Neuronal stem cell (in vitro differentiated cells): ENCODE measurements around the gene RALGPS1.

Source experiments
- DNase-seq: peaks from one replicate; pipeline ENCODE4 v3.0.0-alpha.2; 2013; ENCODE audit warnings: low spot score
- H2AFZ ChIP-seq: one replicate; pipeline ENCODE4 v1.6.1; 2013; ENCODE audit warnings: mild to moderate bottlenecking, low read length, inconsistent platforms
- H2AK5ac ChIP-seq: 2 replicates; pipeline ENCODE4 v1.6.1; 2013; ENCODE audit warnings: low read depth, mild to moderate bottlenecking, inconsistent platforms, low read length, moderate library complexity, mixed read lengths
- H2BK120ac ChIP-seq: 2 replicates; pipeline ENCODE4 v1.6.1; 2013; ENCODE audit warnings: low read depth, mild to moderate bottlenecking, inconsistent platforms, low read length, moderate library complexity, mixed read lengths
- H2BK12ac ChIP-seq: one replicate; pipeline ENCODE4 v1.6.1; 2013; ENCODE audit warnings: low read length, inconsistent platforms
- H2BK15ac ChIP-seq: 2 replicates; pipeline ENCODE4 v1.6.1; 2013; ENCODE audit warnings: mild to moderate bottlenecking, low read length, inconsistent platforms, mixed read lengths
- H2BK5ac ChIP-seq: one replicate; pipeline ENCODE4 v1.6.1; 2013; ENCODE audit warnings: inconsistent platforms, mild to moderate bottlenecking, low read length, moderate library complexity
- H3K14ac ChIP-seq: one replicate; pipeline ENCODE4 v1.6.1; 2013; ENCODE audit warnings: low read length, inconsistent platforms
- H3K18ac ChIP-seq: 2 replicates; pipeline ENCODE4 v1.6.1; 2013; ENCODE audit warnings: low read length, inconsistent platforms
- H3K23ac ChIP-seq: 2 replicates; pipeline ENCODE4 v1.6.1; 2013; ENCODE audit warnings: low read depth, mild to moderate bottlenecking, mixed read lengths, low read length, inconsistent platforms; ENCODE audit not compliant: poor library complexity
- H3K27ac ChIP-seq: replicated peaks from 3 replicates; pipeline ENCODE4 v1.5.1; 2013; ENCODE audit warnings: low read length, inconsistent platforms
- H3K27me3 ChIP-seq, 3 experiments: 2 replicates each; pipeline ENCODE4 v1.6.1; 2013; ENCODE audit warnings: low read length in 3 of 3, mild to moderate bottlenecking in 2 of 3, inconsistent platforms in 1 of 3, low read depth in 1 of 3, mixed read lengths in 1 of 3, moderate library complexity in 1 of 3; ENCODE audit not compliant: control insufficient read depth in 3 of 3, insufficient read depth in 3 of 3
- H3K36me3 ChIP-seq, 2 donors: replicated peaks in 1 of 2; 2 replicates each; pipeline ENCODE4 v1.6.1; 2013; ENCODE audit warnings: low read length in 2 of 2; ENCODE audit not compliant: control insufficient read depth in 2 of 2, insufficient read depth in 2 of 2
- H3K4ac ChIP-seq: 2 replicates; pipeline ENCODE4 v1.6.1; 2013; ENCODE audit warnings: inconsistent platforms, mild to moderate bottlenecking, low read length, moderate library complexity
- H3K4me1 ChIP-seq, 2 donors: 1 replicate in 1 of 2; 2 replicates in 1 of 2; pipeline ENCODE4 v1.6.1; 2013; ENCODE audit warnings: low read length in 2 of 2, low read depth in 1 of 2; ENCODE audit not compliant: control insufficient read depth in 2 of 2, insufficient read depth in 1 of 2
- H3K4me2 ChIP-seq: one replicate; pipeline ENCODE4 v1.6.1; 2013; ENCODE audit warnings: mild to moderate bottlenecking, low read length, inconsistent platforms; ENCODE audit not compliant: insufficient read depth, poor library complexity, severe bottlenecking
- H3K4me3 ChIP-seq, 2 donors: 2 replicates each; pipeline ENCODE4 v1.5.1; 2013; ENCODE audit warnings: low read length in 2 of 2, mild to moderate bottlenecking in 2 of 2, inconsistent platforms in 1 of 2, moderate library complexity in 1 of 2
- H3K79me1 ChIP-seq: one replicate; pipeline ENCODE4 v1.6.1; 2013; ENCODE audit warnings: low read depth, mild to moderate bottlenecking, inconsistent platforms, low read length, moderate library complexity
- H3K9ac ChIP-seq: one replicate; pipeline ENCODE4 v1.6.1; 2013; ENCODE audit warnings: mild to moderate bottlenecking, low read depth, low read length, inconsistent platforms; ENCODE audit not compliant: poor library complexity
- H3K9me3 ChIP-seq, 2 donors: replicated peaks in 1 of 2; 2 replicates each; pipeline versions ENCODE3 to v1.6.1; 2013; ENCODE audit warnings: low read length in 2 of 2, mild to moderate bottlenecking in 2 of 2, inconsistent platforms in 1 of 2, low read depth in 1 of 2, mixed read lengths in 1 of 2, moderate library complexity in 1 of 2; ENCODE audit not compliant: control insufficient read depth in 2 of 2, insufficient read depth in 1 of 2
- H4K8ac ChIP-seq: one replicate; pipeline ENCODE4 v1.6.1; 2013; ENCODE audit warnings: low read depth, mild to moderate bottlenecking, inconsistent platforms, low read length, moderate library complexity
- H4K91ac ChIP-seq: one replicate; pipeline ENCODE4 v1.6.1; 2013; ENCODE audit warnings: low read length, low read depth, mild to moderate bottlenecking, inconsistent platforms; ENCODE audit not compliant: poor library complexity
- WGBS, 2 donors: extraction: QIAGEN DNeasy Blood & Tissue Kit; methylation state at CpG; one replicate each; pipeline ENCODE4 v1.1.7; 2013; ENCODE audit warnings: missing lambda C conversion rate in 2 of 2, mixed read lengths in 1 of 2; ENCODE audit not compliant: insufficient read length in 2 of 2, insufficient replicate concordance in 1 of 2; ENCODE audit errors: extremely low coverage in 2 of 2; 5-methylcytosine and 5-hydroxymethylcytosine counted together

The RALGPS1 gene

GRCh38 chr9:127139775-127140174 is 225.2 kb downstream of the RALGPS1 start:
- WGBS, 2 donors: no CpG with 5 or more reads among the region's 6 CpGs
- no peaks in the 10 kb centered on the region for H3K36me3 ChIP-seq
- no peak overlapping the region for H3K4ac ChIP-seq
- no peak overlapping the region for H2BK12ac ChIP-seq
- H2BK15ac ChIP-seq: no peak overlapping the region
- no peak overlapping the region for H4K91ac ChIP-seq
- peaks cover 0 to 9% (median 0%) of the 10 kb centered on the region in 3 experiments for H3K27me3 ChIP-seq
- H2AK5ac ChIP-seq: no peak overlapping the region
- no peak overlapping the region for H3K18ac ChIP-seq
- H3K27ac ChIP-seq: no peak overlapping the region
- H3K9me3 ChIP-seq: no peaks in the 10 kb centered on the region
- H2AFZ ChIP-seq: no peak overlapping the region
- H3K4me2 ChIP-seq: no peak overlapping the region
- H2BK5ac ChIP-seq: no peak overlapping the region
- no peak for DNase-seq
- no peak overlapping the region for H3K4me3 ChIP-seq
- no peak overlapping the region for H3K23ac ChIP-seq
- H3K79me1 ChIP-seq: no peaks in the 10 kb centered on the region
- H3K14ac ChIP-seq: no peak overlapping the region
- H3K9ac ChIP-seq: no peak overlapping the region
- no peak overlapping the region for H2BK120ac ChIP-seq
- no peak overlapping the region for H4K8ac ChIP-seq
- peaks cover 0 to 6% of the 10 kb centered on the region in 2 donors for H3K4me1 ChIP-seq

GRCh38 chr9:127140181-127140580 is 225.6 kb downstream of the RALGPS1 start:
- Histone ChIP-seq H3K79me1 (no peaks in the 10 kb centered on the region), H3K36me3 (no peaks in the 10 kb centered on the region), H2AK5ac (no peak overlapping the region), H3K18ac (no peak overlapping the region), H2BK12ac (no peak overlapping the region), H2AFZ (no peak overlapping the region), H3K9me3 (no peaks in the 10 kb centered on the region), H4K91ac (no peak overlapping the region), H2BK120ac (no peak overlapping the region), H3K4me3 (no peak overlapping the region), H3K9ac (no peak overlapping the region), H3K14ac (no peak overlapping the region), H3K23ac (no peak overlapping the region), H3K27me3 (peaks cover 0 to 5% (median 0%) of the 10 kb centered on the region in 3 experiments), H4K8ac (no peak overlapping the region), H3K4ac (no peak overlapping the region), H3K4me1 (peaks cover 0 to 6% of the 10 kb centered on the region in 2 donors), H2BK5ac (no peak overlapping the region), H3K27ac (no peak overlapping the region), H3K4me2 (no peak overlapping the region), H2BK15ac (no peak overlapping the region)
- WGBS, 2 donors: no CpG with 5 or more reads among the region's 6 CpGs
- DNase-seq: no peak

DNA sequence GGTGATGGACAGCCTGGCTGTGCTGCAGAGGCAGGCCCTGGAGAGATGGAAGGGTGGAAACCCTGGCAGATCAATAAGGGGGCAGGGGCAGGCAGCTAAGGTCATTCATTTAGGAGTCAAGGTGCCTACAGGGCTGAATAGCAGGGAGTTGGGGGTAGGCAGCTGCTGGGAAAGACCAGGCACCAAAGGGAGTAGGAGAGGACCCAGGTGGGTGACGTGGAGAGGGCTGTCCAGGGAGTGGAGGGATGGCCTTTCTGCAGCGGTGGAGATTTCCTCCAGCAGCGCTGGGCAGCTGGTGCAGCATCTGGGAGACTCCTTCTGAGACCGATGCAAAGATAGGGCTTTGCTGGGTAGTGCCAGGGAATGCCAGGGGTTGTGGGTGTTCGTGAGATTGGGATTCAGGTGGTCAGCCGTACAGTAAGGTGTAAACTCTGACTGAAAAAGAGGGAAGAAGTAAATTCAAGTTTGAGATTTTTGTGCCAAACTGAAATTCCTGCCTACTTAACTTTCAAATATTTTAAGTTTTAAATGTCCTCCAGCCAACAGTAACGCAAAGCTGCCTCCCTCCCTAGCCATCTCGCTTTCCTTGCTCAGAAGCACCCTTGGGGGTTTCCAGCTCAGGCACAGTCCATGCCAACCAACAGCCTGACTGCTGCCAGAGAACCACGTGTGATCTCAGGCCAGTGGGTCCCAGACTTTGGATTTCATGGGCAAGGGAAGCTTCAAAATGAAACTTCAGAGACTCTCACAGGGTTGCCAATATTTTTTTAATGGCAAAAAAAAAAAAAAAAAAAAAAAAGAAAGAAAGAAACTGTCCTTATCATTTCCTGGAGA is 226.5 kb downstream of the RALGPS1 start:
- WGBS, 2 donors: no CpG with 5 or more reads among the region's 9 CpGs
- DNase-seq: no peak

DNA sequence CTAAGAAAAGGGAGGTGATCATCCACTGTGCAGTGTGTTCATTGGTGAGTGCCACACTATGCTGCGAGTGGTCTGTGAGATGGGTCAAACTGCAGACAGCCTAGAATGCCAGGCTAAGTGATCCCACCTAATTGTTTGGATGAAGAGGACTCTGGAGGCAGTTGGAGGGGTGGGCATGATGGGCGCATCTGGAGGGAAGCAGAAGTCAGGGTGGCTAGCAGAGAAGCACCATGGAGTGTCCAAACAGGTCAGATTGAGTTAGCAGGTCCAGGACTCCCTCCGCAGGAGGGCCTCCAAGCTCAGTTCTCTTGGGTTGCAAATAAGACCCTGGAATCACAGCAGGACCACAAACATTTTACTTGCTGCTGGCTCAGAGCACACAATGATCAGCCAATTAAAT is 227.7 kb downstream of the RALGPS1 start:
- no CpG with 5 or more reads among the region's 3 CpGs for WGBS, 2 donors
- no peak overlapping the region for H2BK12ac ChIP-seq

More for the DNA sequence above, 226.5 kb downstream of the RALGPS1 start:
- Histone ChIP-seq H3K4me1 (peaks cover 0 to 6% of the 10 kb centered on the region in 2 donors), H3K9ac (no peak overlapping the region), H2AK5ac (no peak overlapping the region), H4K91ac (no peak overlapping the region), H2AFZ (no peak overlapping the region), H2BK15ac (no peak overlapping the region), H3K18ac (no peak overlapping the region), H2BK120ac (no peak overlapping the region), H3K9me3 (peaks cover 0 to 1% of the 10 kb centered on the region in 2 donors), H3K4ac (no peak overlapping the region), H3K27me3 (peaks cover 0 to 4% (median 0%) of the 10 kb centered on the region in 3 experiments), H3K27ac (no peak overlapping the region), H3K14ac (no peak overlapping the region), H2BK5ac (no peak overlapping the region), H3K4me3 (no peak overlapping the region), H3K36me3 (no peaks in the 10 kb centered on the region), H3K4me2 (no peak overlapping the region), H3K79me1 (no peaks in the 10 kb centered on the region), H2BK12ac (no peak overlapping the region), H3K23ac (no peak overlapping the region), H4K8ac (no peak overlapping the region)

More for the DNA sequence above, 227.7 kb downstream of the RALGPS1 start:
- Histone ChIP-seq H4K91ac (no peak overlapping the region), H3K4me2 (no peak overlapping the region), H3K9ac (no peak overlapping the region), H3K9me3 (peaks cover 0 to 4% of the 10 kb centered on the region in 2 donors), H3K14ac (no peak overlapping the region), H2BK5ac (no peak overlapping the region), H3K4me1 (peaks cover 0 to 6% of the 10 kb centered on the region in 2 donors), H3K27me3 (no peaks in the 10 kb centered on the region), H3K4ac (no peak overlapping the region), H2BK15ac (no peak overlapping the region), H3K79me1 (no peaks in the 10 kb centered on the region), H2BK120ac (no peak overlapping the region), H3K18ac (no peak overlapping the region), H3K23ac (no peak overlapping the region), H3K27ac (no peak overlapping the region), H2AK5ac (no peak overlapping the region), H4K8ac (no peak overlapping the region), H2AFZ (no peak overlapping the region), H3K36me3 (no peaks in the 10 kb centered on the region), H3K4me3 (no peak overlapping the region)
- DNase-seq: no peak
